DMS 273 treated with DMSO at 0.1 percent for 48 hours (cell line): Measurements from ENCODE around the gene PAX9.

Source experiments
- DNase-seq: peaks from one replicate; lab custom pipeline; 2025; lab: John Stamatoyannopoulos, UW

PAX9 gene

DNA sequence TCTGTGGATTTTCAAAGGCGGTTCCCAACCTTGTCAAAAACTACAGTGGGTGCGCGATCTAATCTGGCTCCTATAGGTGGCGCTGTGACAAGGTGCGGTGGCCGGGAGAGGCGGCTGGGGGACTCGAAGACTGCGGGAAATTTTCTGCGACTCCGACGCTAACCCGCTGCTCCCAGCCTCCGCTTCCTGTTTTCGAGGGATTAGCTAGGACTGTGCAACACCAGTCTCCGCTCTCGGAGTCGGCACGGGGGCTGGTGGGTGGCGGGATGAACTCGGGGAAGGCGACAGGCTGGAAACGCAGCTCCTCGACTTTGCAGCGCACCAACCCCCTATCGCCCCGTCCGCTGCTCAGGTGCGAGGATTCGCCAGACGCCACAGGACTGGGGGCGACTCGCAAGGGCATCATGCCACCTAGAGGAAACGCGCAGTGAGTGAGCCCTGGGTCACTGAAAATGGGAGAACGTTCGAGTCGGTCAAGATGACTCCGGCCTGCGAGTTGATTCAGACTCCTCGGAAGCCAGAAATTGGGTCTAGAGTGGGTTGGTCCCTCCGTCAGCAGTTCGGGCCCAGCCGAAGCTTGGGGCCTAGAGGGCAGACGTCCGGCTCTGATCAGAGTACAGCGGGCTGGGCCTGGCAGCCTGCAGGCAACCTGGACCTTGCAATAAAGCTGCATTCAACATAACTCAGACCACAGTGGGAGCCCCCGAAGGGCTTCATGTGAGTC is 5.5 kb upstream of the PAX9 start:
- no peak for DNase-seq

- no peak for DNase-seq
Measured at GRCh38 chr14:36656687-36657398, 4.8 kb upstream of the PAX9 start.

- DNase-seq: no peak
Measured at GRCh38 chr14:36657399-36658122, 4.1 kb upstream of the PAX9 start.

GRCh38 chr14:36658123-36659009 is 3.3 kb upstream of the PAX9 start:
- DNase-seq: no peak

DNA sequence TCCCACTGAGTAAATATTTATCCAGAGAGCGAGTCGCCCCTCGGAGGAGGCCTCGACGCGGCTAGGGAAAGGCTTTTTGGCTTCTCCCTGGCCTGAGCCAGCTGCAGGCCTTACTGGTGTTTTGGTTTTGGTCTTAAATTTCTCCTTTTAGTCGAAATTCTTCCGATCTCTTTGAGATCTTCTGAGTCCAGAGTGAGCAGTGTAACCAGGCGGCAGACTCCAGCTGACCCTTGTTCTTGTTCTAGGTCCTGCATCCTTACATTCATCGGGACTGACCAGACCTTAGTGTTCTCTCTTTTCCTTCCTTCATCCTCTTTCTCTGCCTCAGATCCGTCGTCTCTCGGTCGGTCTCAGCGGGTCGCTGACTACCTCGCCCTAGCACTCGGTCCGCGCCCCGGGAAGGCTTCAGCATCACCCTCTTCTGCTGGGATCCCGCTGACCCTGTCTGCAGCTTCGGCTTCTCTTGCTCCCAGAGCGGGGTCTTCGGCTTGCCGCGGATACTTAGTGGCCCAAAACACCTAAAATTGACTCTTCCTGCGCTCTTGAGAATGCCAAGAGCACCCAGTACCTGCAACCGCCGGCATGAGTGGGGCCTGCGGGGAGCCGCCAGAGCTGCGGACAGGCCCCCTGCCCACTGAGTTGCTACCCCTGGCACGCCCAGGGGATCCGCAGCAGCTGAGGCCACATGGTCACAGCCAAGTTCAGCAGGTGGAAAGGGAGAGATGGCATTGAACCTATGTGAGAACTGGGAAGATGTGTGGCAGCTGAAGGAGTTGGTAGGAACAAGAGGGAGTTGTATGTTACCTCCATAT is 2.4 kb upstream of the PAX9 start:
- DNase-seq: no peak

DNA sequence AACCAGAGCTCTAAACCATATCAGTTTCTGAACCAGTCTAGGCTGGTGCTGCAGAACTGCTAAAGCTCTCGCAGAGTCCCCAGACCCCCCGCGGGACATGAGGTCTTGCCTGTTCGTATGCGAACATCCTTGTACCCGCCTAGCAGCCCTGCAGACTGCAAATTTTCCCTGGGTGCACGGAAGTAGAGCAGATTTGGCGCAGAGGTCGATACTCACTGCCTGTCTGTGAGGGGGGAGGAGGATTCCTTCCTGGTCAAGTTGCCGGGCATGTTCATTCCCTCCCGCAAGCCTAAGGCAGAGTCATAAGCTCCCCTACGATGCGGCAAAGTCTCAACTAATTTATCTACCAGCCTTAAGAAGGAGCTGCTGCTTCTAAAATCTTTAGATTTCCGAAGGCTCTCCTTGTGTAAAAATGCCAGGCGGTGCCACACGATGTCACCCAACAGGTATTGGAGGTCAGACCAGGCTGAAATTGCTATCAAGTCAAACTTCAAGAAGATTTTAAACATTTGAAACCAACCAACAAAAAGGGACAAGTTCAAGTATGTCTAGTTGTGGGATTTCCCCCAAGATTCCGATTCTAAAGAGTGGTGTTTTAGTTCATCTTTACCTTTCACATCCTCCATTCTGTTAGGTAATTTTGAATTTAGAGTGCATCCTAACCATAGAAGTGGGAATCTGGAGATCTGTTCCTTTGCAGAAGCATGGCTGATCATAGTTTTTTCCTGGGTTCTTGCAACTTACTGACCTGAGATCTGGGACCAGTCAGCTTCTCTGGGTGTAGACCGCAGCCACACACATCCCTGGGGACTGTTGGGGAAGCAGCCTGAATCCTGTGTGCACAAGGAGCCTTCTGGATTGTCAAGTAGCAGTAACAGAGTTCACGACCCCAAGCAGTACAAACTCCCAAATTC is 1.6 kb upstream of the PAX9 start:
- DNase-seq: no peak

- DNase-seq: no peak
Measured at GRCh38 chr14:36660736-36661505, 739 bp upstream of the PAX9 start.

DNA sequence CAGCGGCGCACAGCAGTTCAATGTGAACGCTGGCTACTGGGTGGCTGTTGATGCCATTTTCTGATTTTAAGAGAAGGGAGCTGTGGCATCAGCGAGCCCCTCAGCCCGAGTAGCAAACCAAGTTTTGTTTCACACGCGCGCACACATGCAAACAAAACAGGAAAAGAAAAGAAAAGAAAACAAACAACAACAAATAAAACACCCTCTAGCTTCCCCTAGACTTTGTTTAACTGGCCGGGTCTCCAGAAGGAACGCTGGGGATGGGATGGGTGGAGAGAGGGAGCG is 540 bp downstream of the PAX9 start:
- no peak for DNase-seq

GRCh38 chr14:36662543-36663403 is 1.1 kb downstream of the PAX9 start:
- no peak for DNase-seq

- DNase-seq: no peak
Measured at GRCh38 chr14:36663404-36664321, 2.0 kb downstream of the PAX9 start.

- DNase-seq: no peak
Measured at GRCh38 chr14:36664322-36665193, 2.9 kb downstream of the PAX9 start.

- no peak for DNase-seq
Measured at GRCh38 chr14:36665887-36666415, 4.3 kb downstream of the PAX9 start.

- no peak for DNase-seq
Measured at GRCh38 chr14:36666416-36667206, 5.0 kb downstream of the PAX9 start.

DNA sequence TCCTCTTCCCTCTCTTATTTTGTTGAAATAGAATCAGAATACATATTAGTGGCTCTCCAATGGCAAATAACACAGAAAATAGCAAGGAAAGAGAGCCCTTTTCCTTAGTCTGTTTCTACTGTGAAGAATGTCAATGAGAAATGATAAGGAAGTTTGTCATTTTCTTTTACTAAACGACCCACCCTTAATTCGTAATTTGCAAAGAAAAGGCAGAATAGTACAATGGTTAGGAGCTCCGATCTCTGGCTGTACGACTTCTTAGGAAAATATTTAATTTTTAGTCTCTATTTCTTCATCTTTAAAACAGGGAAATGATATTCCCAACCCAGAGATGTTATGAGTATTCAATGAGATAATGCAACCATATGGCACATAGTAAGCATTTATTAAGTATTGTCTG is 6.0 kb downstream of the PAX9 start:
- no peak for DNase-seq

DNA sequence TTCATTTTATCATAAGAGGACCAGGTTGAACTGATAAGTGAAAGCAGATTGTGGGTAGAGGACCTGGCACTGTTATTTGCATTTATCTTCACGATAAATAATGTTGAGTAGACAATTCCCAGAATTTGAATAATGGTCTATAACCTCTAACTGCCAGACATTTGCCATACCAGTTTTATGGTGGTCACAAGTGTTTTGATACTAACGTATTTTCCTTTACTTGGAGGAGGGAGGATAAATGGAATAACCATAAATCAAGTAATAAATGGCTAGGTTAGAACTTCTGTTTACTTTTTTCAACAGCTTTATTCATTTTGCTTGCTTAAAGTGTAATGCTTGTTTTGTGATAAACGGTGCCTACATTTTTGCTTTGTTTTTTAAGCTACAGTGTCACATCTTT is 9.5 kb downstream of the PAX9 start:
- DNase-seq: no peak
